Right lobe of liver (tissue), 4 donors: ENCODE results near the gene ANKRD33B.

ENCODE experiments used
- CTCF ChIP-seq, 4 donors: fragments of 200-600 bp in 3 of 4; fragments of 450-650 bp in 1 of 4; IDR thresholded peaks; one replicate each; pipeline versions ENCODE4 v1.5.1 to v1.8.0; 2016 to 2022; ENCODE audit warnings: antibody characterized with exemption in 4 of 4, mild to moderate bottlenecking in 2 of 4
- POLR2A ChIP-seq: fragments of 450-650 bp; IDR thresholded peaks from one replicate; pipeline ENCODE4 v1.6.1; 2017; ENCODE audit warnings: antibody characterized with exemption, mild to moderate bottlenecking
- donor health status: DM: no; HTN: no; CAD: no.
- donor health status: DM: no; HTN: no; CAD: no.
- donor health status: DM: no; HTN: yes; CAD: no.

- TF ChIP-seq POLR2A, result no peak
- TF ChIP-seq CTCF (IDR thresholded peaks at IDR 0.05), result no peak
Observed at GRCh38 chr5:10633271-10634049, 69.6 kb downstream of the ANKRD33B start.
